Neutrophil (primary cell): ENCODE results near the gene ATXN3.

Source experiments
- H3K27ac ChIP-seq: fragments of 200-600 bp; sonication (generic); 2 replicates; pipeline ENCODE4 v1.5.1; 2016; ENCODE audit warnings: mild to moderate bottlenecking, moderate library complexity
- H3K27me3 ChIP-seq: fragments of 200-600 bp; sonication (generic); 2 replicates; pipeline ENCODE4 v1.6.0; 2016; ENCODE audit warnings: mild to moderate bottlenecking
- H3K36me3 ChIP-seq: fragments of 200-600 bp; sonication (generic); 2 replicates; pipeline ENCODE4 v1.5.1; 2017
- H3K4me1 ChIP-seq, 2 experiments: fragments of 200-600 bp in 1 of 2; sonication (generic) in 1 of 2; 1 replicate in 1 of 2; 2 replicates in 1 of 2; pipeline versions ENCODE4 v1.5.1 to v1.6.1; 2013 to 2016; ENCODE audit warnings: low read depth in 1 of 2, low read length in 1 of 2, mild to moderate bottlenecking in 1 of 2, moderate library complexity in 1 of 2; ENCODE audit not compliant: control insufficient read depth in 1 of 2, insufficient read depth in 1 of 2
- H3K4me3 ChIP-seq, 2 experiments: fragments of 200-600 bp in 1 of 2; sonication (generic) in 1 of 2; 1 replicate in 1 of 2; 2 replicates in 1 of 2; pipeline ENCODE4 v1.5.1; 2013 to 2016; ENCODE audit warnings: low read depth in 1 of 2, low read length in 1 of 2, mild to moderate bottlenecking in 1 of 2, moderate library complexity in 1 of 2
- H3K9me3 ChIP-seq: fragments of 200-600 bp; sonication (generic); 2 replicates; pipeline ENCODE4 v1.5.1; 2016
- TF ChIP-seq, protein P1 (sequence below): fragments of 200-600 bp; sonication (generic); IDR thresholded peaks from 2 replicates; pipeline ENCODE4 v1.5.1; 2016; ENCODE audit warnings: antibody characterized with exemption

Gene ATXN3

DNA sequence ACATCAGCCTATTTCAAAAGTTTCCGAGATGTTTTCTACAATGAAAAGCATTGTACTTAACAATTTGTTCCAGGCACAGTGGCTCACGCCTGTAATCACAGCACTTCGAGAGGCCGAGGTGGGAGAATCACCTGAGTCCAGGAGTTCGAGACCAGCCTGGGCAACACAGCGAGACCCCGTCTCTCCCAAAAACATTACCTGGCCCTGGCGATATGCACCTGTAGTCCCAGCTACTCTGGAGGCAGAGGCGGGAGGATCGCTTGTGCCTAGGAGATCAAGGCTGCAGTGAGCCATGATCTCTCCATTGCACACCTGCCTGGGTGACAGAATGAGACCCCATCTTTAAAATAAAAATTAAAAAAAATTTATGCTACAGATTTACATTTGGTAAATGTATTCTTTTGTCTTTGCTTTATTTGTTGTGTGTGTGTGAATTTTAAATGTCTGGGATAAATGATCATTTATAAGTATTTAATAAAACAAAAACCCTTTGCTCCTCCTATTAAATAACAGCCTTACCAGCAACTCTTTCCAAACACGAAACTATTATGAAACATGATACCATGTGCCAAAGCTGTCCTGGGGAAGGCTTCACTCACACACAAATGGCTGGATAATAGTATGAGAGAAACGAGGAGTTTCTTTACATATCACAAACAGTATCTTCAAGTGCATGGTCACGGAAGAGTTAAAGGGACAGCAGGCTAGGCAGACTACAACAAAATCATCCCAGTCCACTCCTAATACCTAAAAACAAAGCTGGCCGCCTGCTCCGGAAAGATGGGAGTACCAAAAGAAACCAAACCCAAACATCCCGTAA, 1.1 kb downstream of the ATXN3 start:
- Histone ChIP-seq H3K36me3 (no peaks in the 10 kb centered on the region), H3K4me1 (peaks cover 20 to 32% of the 10 kb centered on the region in 2 experiments), H3K4me3 (peak overlapping the region; percentile 85 to 100), H3K9me3 (no peaks in the 10 kb centered on the region), H3K27me3 (no peaks in the 10 kb centered on the region), H3K27ac (peak overlapping the region; percentile 96)
- TF ChIP-seq, protein P1, sequence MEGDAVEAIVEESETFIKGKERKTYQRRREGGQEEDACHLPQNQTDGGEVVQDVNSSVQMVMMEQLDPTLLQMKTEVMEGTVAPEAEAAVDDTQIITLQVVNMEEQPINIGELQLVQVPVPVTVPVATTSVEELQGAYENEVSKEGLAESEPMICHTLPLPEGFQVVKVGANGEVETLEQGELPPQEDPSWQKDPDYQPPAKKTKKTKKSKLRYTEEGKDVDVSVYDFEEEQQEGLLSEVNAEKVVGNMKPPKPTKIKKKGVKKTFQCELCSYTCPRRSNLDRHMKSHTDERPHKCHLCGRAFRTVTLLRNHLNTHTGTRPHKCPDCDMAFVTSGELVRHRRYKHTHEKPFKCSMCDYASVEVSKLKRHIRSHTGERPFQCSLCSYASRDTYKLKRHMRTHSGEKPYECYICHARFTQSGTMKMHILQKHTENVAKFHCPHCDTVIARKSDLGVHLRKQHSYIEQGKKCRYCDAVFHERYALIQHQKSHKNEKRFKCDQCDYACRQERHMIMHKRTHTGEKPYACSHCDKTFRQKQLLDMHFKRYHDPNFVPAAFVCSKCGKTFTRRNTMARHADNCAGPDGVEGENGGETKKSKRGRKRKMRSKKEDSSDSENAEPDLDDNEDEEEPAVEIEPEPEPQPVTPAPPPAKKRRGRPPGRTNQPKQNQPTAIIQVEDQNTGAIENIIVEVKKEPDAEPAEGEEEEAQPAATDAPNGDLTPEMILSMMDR: no peak

DNA sequence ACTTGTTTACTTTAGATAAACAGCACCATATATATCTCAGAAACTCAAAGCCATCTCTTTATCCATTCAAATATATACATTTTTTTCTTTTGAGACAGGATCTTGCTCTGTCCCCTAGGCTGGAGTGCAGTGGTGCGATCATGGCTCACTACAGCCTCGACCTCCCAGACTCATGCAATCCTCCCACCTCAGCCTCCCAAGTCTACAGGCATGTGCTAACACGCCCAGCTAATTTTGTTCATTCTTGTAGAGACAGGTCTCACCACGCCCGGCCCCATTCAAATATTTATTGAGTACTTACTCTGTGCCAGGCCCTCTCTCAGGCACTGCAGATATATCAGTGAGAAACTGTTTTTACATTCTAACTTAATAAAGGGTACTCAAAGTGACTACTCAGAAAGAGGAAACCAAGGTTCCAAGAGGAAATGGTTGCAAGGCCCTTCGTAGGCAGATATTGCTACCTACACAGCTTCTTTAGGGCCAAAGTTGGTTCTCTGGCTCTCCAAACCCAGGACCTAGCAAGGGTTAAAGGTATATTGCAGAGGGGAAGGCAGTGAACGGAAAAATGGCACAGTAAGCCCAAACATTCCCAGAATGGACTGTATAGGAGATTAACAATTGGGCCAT, 2.9 kb downstream of the ATXN3 start:
- Histone ChIP-seq H3K27me3 (no peaks in the 10 kb centered on the region), H3K27ac (peak overlapping the region; percentile 54), H3K4me1 (peaks cover 20 to 32% of the 10 kb centered on the region in 2 experiments), H3K4me3 (no peak overlapping the region), H3K36me3 (no peaks in the 10 kb centered on the region), H3K9me3 (no peaks in the 10 kb centered on the region)
- TF ChIP-seq, protein P1: no peak

DNA sequence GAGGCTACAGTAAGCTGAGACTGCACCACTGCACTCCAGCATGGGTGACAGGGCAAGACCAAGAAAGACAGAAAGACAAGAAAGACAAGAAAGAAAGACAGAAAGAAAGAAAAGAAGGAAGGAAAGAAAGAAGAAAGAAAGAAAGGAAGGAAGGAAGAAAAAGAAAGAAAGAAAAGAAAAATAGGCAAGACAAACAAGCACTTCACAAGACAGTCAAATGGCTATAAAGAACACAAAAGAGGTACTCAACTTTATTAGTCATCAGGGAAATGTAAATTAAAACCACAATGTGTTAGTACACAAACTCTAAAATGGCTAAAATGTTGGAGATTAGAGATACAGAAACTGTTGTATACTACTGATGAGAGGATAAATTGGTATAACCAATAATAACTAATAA, 6.6 kb downstream of the ATXN3 start:
- Histone ChIP-seq H3K36me3 (peaks cover 16% of the 10 kb centered on the region), H3K27ac (no peak overlapping the region), H3K27me3 (no peaks in the 10 kb centered on the region), H3K4me3 (no peak overlapping the region), H3K9me3 (no peaks in the 10 kb centered on the region), H3K4me1 (peaks cover 7 to 12% of the 10 kb centered on the region in 2 experiments)
- TF ChIP-seq, protein P1: no peak

DNA sequence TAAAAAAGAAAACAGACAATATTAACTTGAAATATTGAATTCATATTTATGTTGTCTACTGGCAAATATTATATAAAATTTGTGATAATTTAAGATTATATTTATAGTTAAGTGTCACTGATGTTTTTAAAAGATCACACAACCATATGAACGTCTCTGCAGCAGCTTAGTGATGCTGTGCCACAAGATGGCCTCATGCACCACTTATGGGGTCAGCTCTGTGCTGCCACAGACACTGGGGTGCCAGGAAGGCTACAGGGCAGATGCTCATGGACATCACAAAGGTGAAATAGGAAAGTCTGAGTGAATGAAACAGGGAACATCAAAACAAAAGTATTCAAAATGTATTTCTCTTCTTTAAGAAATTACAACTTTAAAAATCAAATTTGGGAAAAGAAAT, 13.1 kb downstream of the ATXN3 start:
- TF ChIP-seq, protein P1: no peak
- Histone ChIP-seq H3K4me1 (no peaks in the 10 kb centered on the region), H3K27me3 (no peaks in the 10 kb centered on the region), H3K9me3 (no peaks in the 10 kb centered on the region), H3K27ac (no peak overlapping the region), H3K4me3 (no peak overlapping the region), H3K36me3 (peaks cover 64% of the 10 kb centered on the region)

DNA sequence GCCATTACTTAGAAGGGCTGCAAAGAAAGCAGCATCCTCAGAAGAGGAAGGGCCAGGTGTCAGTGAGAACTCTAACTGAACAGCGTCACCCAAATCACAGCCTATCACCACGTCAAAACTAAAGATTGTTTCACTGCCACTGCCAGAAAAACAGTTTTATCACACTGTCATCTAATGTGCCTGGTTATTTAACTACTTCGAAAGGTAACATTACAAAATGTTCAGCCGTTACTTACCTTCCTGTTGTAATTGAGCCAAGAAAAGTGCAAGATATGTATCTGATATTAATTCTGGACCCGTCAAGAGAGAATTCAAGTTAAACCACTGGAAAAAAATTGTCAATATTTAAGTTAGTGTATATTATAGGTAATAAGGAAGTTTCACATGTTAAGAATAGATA, 17.9 kb downstream of the ATXN3 start:
- no peaks in the 10 kb centered on the region for H3K4me1 ChIP-seq
- TF ChIP-seq, protein P1: no peak
- H3K27me3 ChIP-seq: no peaks in the 10 kb centered on the region
- H3K36me3 ChIP-seq: peaks cover 80% of the 10 kb centered on the region
- H3K27ac ChIP-seq: no peak overlapping the region
- no peak overlapping the region for H3K4me3 ChIP-seq
- no peaks in the 10 kb centered on the region for H3K9me3 ChIP-seq
